Measurements from ENCODE around the gene NTN1.

DNA sequence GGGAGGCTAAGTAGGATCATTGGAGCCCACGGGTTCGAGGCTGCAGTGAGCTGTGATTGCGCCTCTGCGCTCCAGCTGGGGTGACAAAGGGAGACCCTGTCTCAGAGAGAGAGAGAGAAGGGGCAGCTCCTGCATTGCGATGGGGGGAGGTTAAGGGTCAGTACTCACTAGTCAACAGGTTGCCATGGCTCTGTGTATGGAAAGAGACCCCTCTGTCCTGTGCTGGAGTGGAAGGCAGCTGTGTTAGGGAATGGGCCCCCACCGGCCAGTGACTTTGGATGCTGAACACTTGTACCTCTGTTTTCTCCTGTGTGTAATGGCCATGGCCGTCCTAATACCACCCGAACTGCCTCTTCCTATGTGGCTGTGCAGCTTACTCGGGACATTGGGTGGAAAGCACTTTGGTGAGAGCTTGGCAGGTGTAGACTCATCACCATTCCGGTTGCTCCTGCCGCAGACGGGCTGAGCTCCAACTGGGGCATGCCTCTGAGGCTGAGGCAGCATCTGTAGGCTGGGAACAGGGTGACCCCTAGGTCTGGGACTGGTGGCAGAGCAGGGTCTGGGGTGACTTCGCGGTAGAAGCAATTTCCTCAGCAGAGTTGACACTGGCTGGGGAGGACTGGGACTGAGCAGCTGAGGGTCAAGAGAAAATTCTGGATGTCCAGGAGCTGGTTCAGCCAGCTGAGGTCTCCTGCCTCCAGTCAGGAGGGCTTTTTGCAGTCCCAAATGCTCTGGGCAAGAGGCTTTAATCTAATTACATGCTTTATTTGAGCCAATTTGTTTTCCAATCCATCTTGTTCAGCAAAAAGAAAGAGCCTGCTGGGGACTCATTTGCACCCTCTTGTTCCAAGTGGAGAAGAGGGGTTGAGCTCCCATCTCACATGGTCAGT lies 184.5 kb downstream of the NTN1 start:
- TF ChIP-seq, protein P1, sequence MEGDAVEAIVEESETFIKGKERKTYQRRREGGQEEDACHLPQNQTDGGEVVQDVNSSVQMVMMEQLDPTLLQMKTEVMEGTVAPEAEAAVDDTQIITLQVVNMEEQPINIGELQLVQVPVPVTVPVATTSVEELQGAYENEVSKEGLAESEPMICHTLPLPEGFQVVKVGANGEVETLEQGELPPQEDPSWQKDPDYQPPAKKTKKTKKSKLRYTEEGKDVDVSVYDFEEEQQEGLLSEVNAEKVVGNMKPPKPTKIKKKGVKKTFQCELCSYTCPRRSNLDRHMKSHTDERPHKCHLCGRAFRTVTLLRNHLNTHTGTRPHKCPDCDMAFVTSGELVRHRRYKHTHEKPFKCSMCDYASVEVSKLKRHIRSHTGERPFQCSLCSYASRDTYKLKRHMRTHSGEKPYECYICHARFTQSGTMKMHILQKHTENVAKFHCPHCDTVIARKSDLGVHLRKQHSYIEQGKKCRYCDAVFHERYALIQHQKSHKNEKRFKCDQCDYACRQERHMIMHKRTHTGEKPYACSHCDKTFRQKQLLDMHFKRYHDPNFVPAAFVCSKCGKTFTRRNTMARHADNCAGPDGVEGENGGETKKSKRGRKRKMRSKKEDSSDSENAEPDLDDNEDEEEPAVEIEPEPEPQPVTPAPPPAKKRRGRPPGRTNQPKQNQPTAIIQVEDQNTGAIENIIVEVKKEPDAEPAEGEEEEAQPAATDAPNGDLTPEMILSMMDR (IDR thresholded peaks at IDR 0.05): no peak
- TF ChIP-seq, protein P2, sequence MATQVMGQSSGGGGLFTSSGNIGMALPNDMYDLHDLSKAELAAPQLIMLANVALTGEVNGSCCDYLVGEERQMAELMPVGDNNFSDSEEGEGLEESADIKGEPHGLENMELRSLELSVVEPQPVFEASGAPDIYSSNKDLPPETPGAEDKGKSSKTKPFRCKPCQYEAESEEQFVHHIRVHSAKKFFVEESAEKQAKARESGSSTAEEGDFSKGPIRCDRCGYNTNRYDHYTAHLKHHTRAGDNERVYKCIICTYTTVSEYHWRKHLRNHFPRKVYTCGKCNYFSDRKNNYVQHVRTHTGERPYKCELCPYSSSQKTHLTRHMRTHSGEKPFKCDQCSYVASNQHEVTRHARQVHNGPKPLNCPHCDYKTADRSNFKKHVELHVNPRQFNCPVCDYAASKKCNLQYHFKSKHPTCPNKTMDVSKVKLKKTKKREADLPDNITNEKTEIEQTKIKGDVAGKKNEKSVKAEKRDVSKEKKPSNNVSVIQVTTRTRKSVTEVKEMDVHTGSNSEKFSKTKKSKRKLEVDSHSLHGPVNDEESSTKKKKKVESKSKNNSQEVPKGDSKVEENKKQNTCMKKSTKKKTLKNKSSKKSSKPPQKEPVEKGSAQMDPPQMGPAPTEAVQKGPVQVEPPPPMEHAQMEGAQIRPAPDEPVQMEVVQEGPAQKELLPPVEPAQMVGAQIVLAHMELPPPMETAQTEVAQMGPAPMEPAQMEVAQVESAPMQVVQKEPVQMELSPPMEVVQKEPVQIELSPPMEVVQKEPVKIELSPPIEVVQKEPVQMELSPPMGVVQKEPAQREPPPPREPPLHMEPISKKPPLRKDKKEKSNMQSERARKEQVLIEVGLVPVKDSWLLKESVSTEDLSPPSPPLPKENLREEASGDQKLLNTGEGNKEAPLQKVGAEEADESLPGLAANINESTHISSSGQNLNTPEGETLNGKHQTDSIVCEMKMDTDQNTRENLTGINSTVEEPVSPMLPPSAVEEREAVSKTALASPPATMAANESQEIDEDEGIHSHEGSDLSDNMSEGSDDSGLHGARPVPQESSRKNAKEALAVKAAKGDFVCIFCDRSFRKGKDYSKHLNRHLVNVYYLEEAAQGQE (IDR thresholded peaks at IDR 0.05; ENCODE audit: insufficient read depth in 1 of 2, low read depth in 2 of 2, low read length in 1 of 2): no peak
